H1 (cell line): Measurements from ENCODE around the gene ADGRF5. TPM values are rescaled to one million over a fixed set of nuclear protein-coding genes. Genes with fewer than 3 reads are reported as not detected.

ENCODE experiments used
- CTCF ChIA-PET: fragments of 300-600 bp; sonication (Branson Sonifier 250); formaldehyde crosslinking; loops from one replicate; lab custom pipeline; 2021; ENCODE audit not compliant: partially characterized antibody; lab: Charles Lee
- POLR2A ChIA-PET: fragments of 300-600 bp; sonication (Branson Sonifier 250); formaldehyde crosslinking; loops from one replicate; lab custom pipeline; 2021; ENCODE audit warnings: inconsistent platforms; ENCODE audit not compliant: partially characterized antibody; lab: Charles Lee
- DNase-seq, 2 experiments: peaks; one replicate each; pipeline versions ENCODE4 v3.0.0 to v3.0.0-alpha.2; 2010 to 2022; ENCODE audit warnings: low spot score in 2 of 2, low read depth in 1 of 2, mixed read lengths in 1 of 2
- FAIRE-seq: peaks from 2 replicates; lab custom pipeline; 2011; peaks lifted over from hg19 to GRCh38; lab: Jason Lieb, UNC
- H2AFZ ChIP-seq: 2 replicates; pipeline ENCODE4 v1.8.1; 2012; ENCODE audit warnings: low read length, inconsistent platforms
- H2AK5ac ChIP-seq: 2 replicates; pipeline ENCODE4 v1.6.1; 2013; ENCODE audit warnings: low read depth, low read length
- H2BK120ac ChIP-seq: replicated peaks from 2 replicates; pipeline ENCODE3; 2013; ENCODE audit warnings: low read depth, low read length, inconsistent platforms
- H2BK12ac ChIP-seq: 2 replicates; pipeline ENCODE4 v1.6.1; 2013; ENCODE audit warnings: low read depth, low read length
- H2BK15ac ChIP-seq: 2 replicates; pipeline ENCODE4 v1.6.1; 2013; ENCODE audit warnings: low read length
- H2BK20ac ChIP-seq: 2 replicates; pipeline ENCODE4 v1.6.1; 2013; ENCODE audit warnings: low read length
- H2BK5ac ChIP-seq: 2 replicates; pipeline ENCODE4 v1.6.1; 2013; ENCODE audit warnings: low read depth, low read length
- H3K14ac ChIP-seq: 2 replicates; pipeline ENCODE4 v1.6.1; 2013; ENCODE audit warnings: inconsistent platforms; ENCODE audit not compliant: insufficient read length
- H3K18ac ChIP-seq: 2 replicates; pipeline ENCODE4 v1.6.1; 2013; ENCODE audit warnings: low read length; ENCODE audit errors: extremely low read depth
- H3K23ac ChIP-seq: 2 replicates; pipeline ENCODE4 v1.6.1; 2013; ENCODE audit warnings: inconsistent platforms; ENCODE audit not compliant: insufficient read length
- H3K23me2 ChIP-seq: 2 replicates; pipeline ENCODE4 v1.6.1; 2013; ENCODE audit warnings: low read depth, low read length
- H3K27ac ChIP-seq: 2 replicates; pipeline ENCODE4 v1.6.1; 2011; ENCODE audit warnings: low read depth, low read length, inconsistent platforms
- H3K27me3 ChIP-seq, 4 experiments: replicated peaks in 1 of 4; 1 replicate in 1 of 4; 2 replicates in 3 of 4; pipeline versions ENCODE4 v1.6.1 to v1.8.1; 2011 to 2013; ENCODE audit warnings: low read length in 3 of 4, mild to moderate bottlenecking in 3 of 4, inconsistent platforms in 2 of 4, mixed read lengths in 2 of 4, moderate library complexity in 1 of 4; ENCODE audit not compliant: control insufficient read depth in 3 of 4, insufficient read depth in 3 of 4; ENCODE audit errors: extremely low read depth in 1 of 4
- H3K36me3 ChIP-seq, 4 experiments: 2 replicates each; pipeline versions ENCODE4 v1.6.1 to v1.8.1; 2011 to 2013; ENCODE audit warnings: mild to moderate bottlenecking in 4 of 4, low read length in 3 of 4, moderate library complexity in 2 of 4, control low read depth in 1 of 4, inconsistent platforms in 1 of 4; ENCODE audit not compliant: insufficient read depth in 4 of 4, control insufficient read depth in 2 of 4
- H3K4ac ChIP-seq: replicated peaks from 2 replicates; pipeline ENCODE3; 2013; ENCODE audit warnings: low read length, low read depth, mixed read lengths, inconsistent platforms; ENCODE audit not compliant: insufficient read length
- H3K4me1 ChIP-seq, 4 experiments: replicated peaks in 1 of 4; 1 replicate in 1 of 4; 2 replicates in 3 of 4; pipeline versions ENCODE4 v1.6.1 to v1.8.1; 2011 to 2013; ENCODE audit warnings: low read length in 3 of 4, inconsistent platforms in 2 of 4, mixed read lengths in 1 of 4; ENCODE audit not compliant: insufficient read depth in 4 of 4, control insufficient read depth in 3 of 4
- H3K4me2 ChIP-seq, 2 experiments: 2 replicates each; pipeline versions ENCODE4 v1.6.1 to v1.8.1; 2011 to 2013; ENCODE audit warnings: low read depth in 2 of 2, low read length in 2 of 2, control low read depth in 1 of 2, inconsistent platforms in 1 of 2, mild to moderate bottlenecking in 1 of 2; ENCODE audit not compliant: insufficient read depth in 1 of 2
- H3K4me3 ChIP-seq, 4 experiments: fragments of 200-600, 300-600 bp in 1 of 4; sonication (generic), shearing (Covaris generic), sonication (Bioruptor Twin) in 1 of 4; 2 replicates each; pipeline versions ENCODE4 v1.5.1 to v1.8.1; 2011 to 2016; ENCODE audit warnings: low read length in 4 of 4, low read depth in 3 of 4, control low read depth in 2 of 4, inconsistent platforms in 2 of 4, mild to moderate bottlenecking in 2 of 4, mixed read lengths in 1 of 4, moderate library complexity in 1 of 4; ENCODE audit not compliant: insufficient read depth in 2 of 4; ENCODE audit errors: extremely low read depth in 1 of 4
- H3K56ac ChIP-seq: replicated peaks from 2 replicates; pipeline ENCODE3; 2013; ENCODE audit warnings: low read depth, mild to moderate bottlenecking, mixed read lengths, low read length, inconsistent platforms; ENCODE audit not compliant: insufficient read length
- H3K79me1 ChIP-seq: 2 replicates; pipeline ENCODE4 v1.6.1; 2013; ENCODE audit warnings: low read depth, low read length, control low read depth
- H3K79me2 ChIP-seq, 2 experiments: 2 replicates each; pipeline versions ENCODE4 v1.6.1 to v1.8.1; 2012 to 2013; ENCODE audit warnings: low read length in 2 of 2, mild to moderate bottlenecking in 2 of 2, inconsistent platforms in 1 of 2; ENCODE audit not compliant: insufficient read depth in 2 of 2, control insufficient read depth in 1 of 2
- H3K9ac ChIP-seq, 4 experiments: replicated peaks in 1 of 4; 1 replicate in 1 of 4; 2 replicates in 3 of 4; pipeline versions ENCODE4 v1.6.1 to v1.8.1; 2011 to 2013; ENCODE audit warnings: low read depth in 3 of 4, low read length in 3 of 4, control low read depth in 2 of 4, mild to moderate bottlenecking in 2 of 4, moderate library complexity in 2 of 4, inconsistent platforms in 1 of 4; ENCODE audit errors: extremely low read depth in 1 of 4
- H3K9me3 ChIP-seq, 2 experiments: 2 replicates each; pipeline versions ENCODE4 v1.6.1 to v1.8.1; 2012 to 2013; ENCODE audit warnings: mild to moderate bottlenecking in 2 of 2, moderate library complexity in 2 of 2, control low read depth in 1 of 2, inconsistent platforms in 1 of 2, low read depth in 1 of 2, low read length in 1 of 2, mixed read lengths in 1 of 2; ENCODE audit not compliant: insufficient read depth in 2 of 2
- H4K20me1 ChIP-seq, 2 experiments: replicated peaks in 1 of 2; 2 replicates each; pipeline versions ENCODE3 to v1.8.1; 2011 to 2013; ENCODE audit warnings: inconsistent platforms in 2 of 2, low read length in 2 of 2, mild to moderate bottlenecking in 1 of 2; ENCODE audit not compliant: insufficient read depth in 2 of 2, control insufficient read depth in 1 of 2
- H4K5ac ChIP-seq: 2 replicates; pipeline ENCODE4 v1.6.1; 2013; ENCODE audit warnings: low read length, low read depth, mixed read lengths, inconsistent platforms; ENCODE audit not compliant: insufficient read length
- H4K8ac ChIP-seq: 2 replicates; pipeline ENCODE4 v1.8.0; 2013; ENCODE audit warnings: mild to moderate bottlenecking, moderate library complexity, low read length, inconsistent platforms; ENCODE audit not compliant: insufficient read depth; ENCODE audit errors: extremely low read depth
- H4K91ac ChIP-seq: replicated peaks from 2 replicates; pipeline ENCODE3; 2013; ENCODE audit warnings: low read length, mixed read lengths, inconsistent platforms; ENCODE audit not compliant: insufficient read length
- BACH1 ChIP-seq: IDR thresholded peaks from 2 replicates; pipeline ENCODE4 v1.6.1; 2012; ENCODE audit warnings: low read length, improper control_type of control experiment
- NRF1 ChIP-seq: IDR thresholded peaks from 2 replicates; pipeline ENCODE4 v1.6.1; 2011; ENCODE audit warnings: mild to moderate bottlenecking, low read depth, low read length, improper control_type of control experiment
- TAF1 ChIP-seq: IDR thresholded peaks from 2 replicates; pipeline ENCODE4 v1.6.1; 2011; ENCODE audit warnings: mild to moderate bottlenecking, low read depth, low read length
- TAF7 ChIP-seq: optimal IDR thresholded peaks from 2 replicates; pipeline ENCODE3; 2011; ENCODE audit warnings: low read depth, mild to moderate bottlenecking, inconsistent platforms, low read length, moderate library complexity, borderline replicate concordance
- WGBS, 2 experiments: shearing (Covaris generic) in 1 of 2; methylation state at CpG; one replicate each; pipeline versions ENCODE4 v1.1.6 to v1.1.7; 2013 to 2015; ENCODE audit warnings: low lambda C conversion rate in 2 of 2, mixed read lengths in 2 of 2, inconsistent platforms in 1 of 2, low coverage in 1 of 2, missing lambda C conversion rate in 1 of 2; ENCODE audit not compliant: insufficient replicate concordance in 2 of 2, insufficient coverage in 1 of 2, insufficient read length in 1 of 2; ENCODE audit errors: extremely low coverage in 1 of 2, missing lambda C conversion rate in 1 of 2; 5-methylcytosine and 5-hydroxymethylcytosine counted together
- polyA plus RNA-seq, 7 experiments: library from polyadenylated mRNA; depleted of rRNA in 3 of 7; stranded (reverse) in 5 of 7; unstranded in 2 of 7; fragments of >200 nt in 5 of 7; fragments of 200-250 nt in 2 of 7; gene quantifications; 1 replicate in 5 of 7; 2 replicates in 1 of 7; 4 replicates in 1 of 7; pipeline versions ENCODE4 v1.2.1 to v1.2.3, GENCODE V29; 2011 to 2013; ENCODE audit warnings: missing spikeins in 2 of 7, mixed read lengths in 2 of 7
- total RNA-seq: library from RNA; stranded (reverse); fragmentation: NEBNext Ultra II Directional; extraction: Animal tissue kit (Norgen Biotek cat#: 25700); gene quantifications from 2 replicates; pipeline ENCODE4 v1.2.1, GENCODE V29; 2021

ADGRF5 gene
- total and polyA plus RNA-seq, 2 of the 8 experiments (the other 6 are each of a cell fraction or from before 2014, with no cell fraction given): 0.06 TPM; not detected in 1

- H3K27ac ChIP-seq: no peak overlapping the region
Observed at GRCh38 chr6:46925563-46926253, 4.0 kb upstream of the ADGRF5 start.

More at GRCh38 chr6:46925563-46926253, 4.0 kb upstream of the ADGRF5 start:
- Histone ChIP-seq H3K27me3 (no peaks in the 10 kb centered on the region), H3K23me2 (no peaks in the 10 kb centered on the region), H3K79me2 (no peaks in the 10 kb centered on the region), H3K56ac (no peak overlapping the region), H2AK5ac (no peak overlapping the region), H3K23ac (no peak overlapping the region), H4K8ac (no peak overlapping the region), H2BK120ac (no peak overlapping the region), H2BK5ac (no peak overlapping the region), H3K18ac (no peak overlapping the region), H2BK20ac (no peak overlapping the region)
- no peak for DNase-seq
- no peak for FAIRE-seq
- TF ChIP-seq NRF1 (no peak), TAF1 (no peak), TAF7 (no peak), BACH1 (no peak)
- TF ChIP-seq, all 59 proteins: peak for 0
- H3K14ac ChIP-seq: no peak overlapping the region
- no peaks in the 10 kb centered on the region for H3K9me3 ChIP-seq
- H4K5ac ChIP-seq: no peak overlapping the region
- H3K36me3 ChIP-seq: no peaks in the 10 kb centered on the region
- no peaks in the 10 kb centered on the region for H4K20me1 ChIP-seq
- H3K4me3 ChIP-seq: no peak overlapping the region
- H3K79me1 ChIP-seq: no peaks in the 10 kb centered on the region
- no peak overlapping the region for H3K4ac ChIP-seq
- H3K9ac ChIP-seq: no peak overlapping the region
- no peak overlapping the region for H3K4me2 ChIP-seq
- WGBS, 2 experiments: 81% methylated on average over 6 of the region's 6 CpGs; no CpG with 5 or more reads in 1 of the 2 experiments
- H2AFZ ChIP-seq: no peak overlapping the region
- H2BK12ac ChIP-seq: no peak overlapping the region
- CTCF ChIA-PET: interaction anchor here (1.4 to 1.9 kb wide), 2 partner anchors 8 to 22 kb away, joined by 3 to 5 read pairs; no protein-coding TSS in a partner anchor
- POLR2A ChIA-PET: no interaction called here
- H2BK15ac ChIP-seq: no peak overlapping the region
- H3K4me1 ChIP-seq: no peaks in the 10 kb centered on the region
- H4K91ac ChIP-seq: no peak overlapping the region
